Glomerular visceral epithelial cell (primary cell): Measurements from ENCODE around the gene MZT2A.
"Not testable (repeated sequence)": the region's sequence is repeated elsewhere in the genome, so short reads cannot be mapped to it uniquely, and the experiment has no call there.

ENCODE experiments used
- DNase-seq: peaks from one replicate; pipeline ENCODE4 v3.0.0-alpha.2; 2016; ENCODE audit errors: extremely low spot score

Gene MZT2A

GRCh38 chr2:131520526-131520925, 28.3 kb upstream of the MZT2A start:
- DNase-seq: no peak

- DNase-seq: not testable (repeated sequence)
Measured at GRCh38 chr2:131519871-131520470, 27.8 kb upstream of the MZT2A start.

DNA sequence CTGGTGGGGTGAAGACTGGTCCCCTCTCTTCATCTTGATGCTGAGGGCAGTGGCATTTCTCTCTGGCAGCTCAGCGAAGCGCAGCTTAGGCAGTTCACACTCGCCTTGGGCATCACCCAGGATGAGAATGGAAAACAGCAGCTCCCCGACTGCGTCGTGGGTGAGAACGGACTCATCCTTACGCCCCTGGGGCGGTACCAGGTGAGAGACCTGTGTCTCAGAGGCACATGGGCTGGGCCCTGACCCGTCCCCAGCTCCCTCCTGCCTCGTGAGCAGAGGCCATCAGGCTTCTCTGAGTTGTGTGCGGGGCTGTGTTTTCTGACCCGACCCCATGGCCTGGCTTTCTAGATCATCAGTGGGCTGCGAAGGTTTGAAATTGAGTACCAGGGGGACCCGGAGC, 27.3 kb upstream of the MZT2A start:
- DNase-seq: no peak

- DNase-seq: not testable (repeated sequence)
Measured at GRCh38 chr2:131518531-131518930, 26.3 kb upstream of the MZT2A start.

GRCh38 chr2:131517856-131518255, 25.7 kb upstream of the MZT2A start:
- not testable (repeated sequence) for DNase-seq

DNA sequence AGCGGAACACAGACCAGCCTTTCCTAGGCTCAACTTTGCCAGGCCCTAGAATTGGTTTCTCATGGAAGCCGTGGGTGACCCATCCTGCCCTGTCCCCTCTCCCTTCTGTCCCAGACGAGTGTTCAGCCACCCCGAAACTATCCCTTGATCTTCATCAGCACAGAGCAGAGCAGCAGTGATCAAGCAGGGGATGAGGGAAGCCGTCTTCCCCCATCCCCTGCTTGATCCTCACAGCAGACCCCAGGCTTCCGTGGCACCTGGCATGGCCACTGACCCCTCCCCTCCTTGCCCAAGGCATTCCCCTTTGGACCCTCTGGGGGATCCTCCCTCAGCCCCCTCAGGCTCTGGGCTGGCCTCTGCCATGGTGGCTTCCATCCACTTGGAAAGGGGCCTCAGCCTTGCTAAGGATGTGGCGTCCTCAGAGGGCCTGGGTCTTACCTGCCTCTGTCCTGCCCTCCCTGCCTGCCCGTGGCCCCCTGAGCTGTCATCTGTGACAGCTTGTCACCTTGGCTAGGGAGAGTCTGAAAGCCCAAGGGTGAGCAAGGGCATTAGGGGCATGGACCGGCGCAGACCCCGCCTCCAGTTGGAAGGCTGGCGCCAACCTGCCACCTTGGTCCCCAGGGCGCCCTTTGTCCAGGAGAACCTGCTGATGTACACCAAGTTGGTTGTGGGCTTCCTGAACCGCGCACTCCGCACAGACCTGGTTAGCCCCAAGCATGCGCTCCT, 25.1 kb upstream of the MZT2A start:
- DNase-seq: no peak

GRCh38 chr2:131516621-131517020, 24.4 kb upstream of the MZT2A start:
- peak; percentile 39 for DNase-seq

DNA sequence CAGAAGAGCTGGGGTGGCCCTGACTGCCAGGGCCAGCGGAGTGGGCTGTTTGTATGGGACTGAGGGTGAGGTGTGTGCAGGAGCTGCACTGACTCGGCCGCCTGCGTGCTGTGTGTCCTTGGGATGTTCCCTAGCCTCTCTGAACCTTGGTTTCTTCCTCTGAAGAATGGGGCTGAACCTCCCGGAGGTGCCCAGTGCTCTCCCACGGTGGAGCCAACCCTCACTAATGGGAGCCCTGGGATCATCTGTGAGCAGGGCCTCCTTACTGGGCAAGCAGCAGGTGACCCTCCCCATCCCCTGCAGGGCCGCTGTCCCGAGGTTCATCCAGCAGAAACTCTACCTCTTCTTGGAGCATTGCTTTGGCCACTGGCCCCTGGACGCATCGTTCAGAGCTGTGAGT, 23.8 kb upstream of the MZT2A start:
- DNase-seq: no peak

- not testable (repeated sequence) for DNase-seq
Measured at GRCh38 chr2:131515235-131515634, 23.0 kb upstream of the MZT2A start.

GRCh38 chr2:131514408-131515166, 22.4 kb upstream of the MZT2A start:
- not testable (repeated sequence) for DNase-seq

DNA sequence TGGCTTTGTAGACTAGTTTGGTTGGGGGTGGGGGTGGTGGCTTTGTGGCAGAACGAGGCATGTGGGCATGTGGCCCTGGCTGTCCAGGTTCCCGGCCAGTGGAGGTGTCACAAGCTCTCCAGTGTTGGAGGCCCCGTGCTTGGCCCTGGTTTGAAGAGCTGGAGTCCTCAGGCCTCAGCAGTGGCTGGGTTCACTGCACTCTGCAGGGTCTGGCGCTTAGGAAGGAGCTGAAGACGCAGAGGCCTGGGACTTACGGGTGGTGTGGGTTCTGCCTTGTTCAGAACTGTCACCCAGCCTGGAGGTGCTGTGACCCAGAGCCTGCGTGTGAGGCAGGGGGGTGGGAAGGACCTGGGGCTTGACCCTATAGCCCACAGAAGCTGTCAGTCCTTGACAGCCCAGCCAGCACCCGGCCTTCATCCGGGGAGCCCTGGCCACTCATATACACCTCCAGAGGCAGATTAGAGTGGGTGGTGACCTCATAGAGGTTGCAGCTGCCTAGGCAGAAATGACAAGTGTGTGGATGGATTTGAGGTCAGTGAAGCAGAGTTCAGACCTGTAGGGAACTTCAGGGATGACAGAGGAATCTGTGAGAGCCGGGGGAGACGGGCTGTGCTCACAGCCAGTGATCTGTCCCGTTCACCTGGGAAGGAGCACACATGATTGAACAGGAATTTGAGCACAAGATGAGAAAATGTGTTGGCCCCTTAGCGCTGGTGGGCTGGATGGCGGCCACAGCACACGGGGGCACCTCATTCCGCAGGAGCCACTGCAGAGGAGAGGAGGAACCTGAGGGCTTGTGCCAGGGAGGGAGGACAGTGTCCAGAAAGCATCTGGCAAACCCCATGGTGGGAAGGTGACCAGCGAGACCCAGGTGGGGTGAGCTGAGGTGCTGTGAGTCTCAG, 20.0 kb upstream of the MZT2A start:
- peak; percentile 47 for DNase-seq

DNA sequence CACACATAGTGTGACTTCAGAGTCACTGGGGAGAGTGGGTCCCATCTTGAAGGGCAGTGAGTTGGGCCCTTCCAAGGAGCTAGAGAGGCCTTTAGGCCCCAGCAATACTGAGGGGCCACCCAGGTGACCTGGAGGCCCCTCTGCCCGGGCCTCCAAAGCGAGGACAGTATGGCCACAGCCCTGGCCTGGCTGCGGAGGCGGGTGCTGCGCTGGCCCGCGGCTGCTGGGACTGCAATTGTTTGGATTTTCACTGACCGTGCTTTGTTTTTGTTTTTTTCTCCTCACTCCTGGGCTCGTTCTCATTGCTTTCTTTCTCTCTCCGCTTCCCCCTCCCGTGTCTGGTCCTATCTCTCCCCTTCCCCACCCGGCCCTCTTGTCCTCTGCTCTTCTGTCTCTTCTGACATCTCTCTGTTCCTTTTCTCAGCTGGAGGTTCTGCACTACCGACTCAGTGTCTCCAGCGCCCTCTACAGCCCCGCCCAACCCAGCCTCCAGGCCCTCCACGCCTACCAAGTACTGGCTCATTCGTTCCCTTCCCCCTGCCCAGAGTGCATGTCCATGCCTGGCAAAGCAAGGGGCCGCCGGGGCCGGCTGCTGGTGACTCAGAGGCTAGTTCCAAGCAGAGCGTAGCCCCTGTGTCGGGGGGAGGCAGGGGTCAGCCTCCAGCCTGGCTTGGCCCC, 19.2 kb upstream of the MZT2A start:
- DNase-seq: peak; percentile 81

DNA sequence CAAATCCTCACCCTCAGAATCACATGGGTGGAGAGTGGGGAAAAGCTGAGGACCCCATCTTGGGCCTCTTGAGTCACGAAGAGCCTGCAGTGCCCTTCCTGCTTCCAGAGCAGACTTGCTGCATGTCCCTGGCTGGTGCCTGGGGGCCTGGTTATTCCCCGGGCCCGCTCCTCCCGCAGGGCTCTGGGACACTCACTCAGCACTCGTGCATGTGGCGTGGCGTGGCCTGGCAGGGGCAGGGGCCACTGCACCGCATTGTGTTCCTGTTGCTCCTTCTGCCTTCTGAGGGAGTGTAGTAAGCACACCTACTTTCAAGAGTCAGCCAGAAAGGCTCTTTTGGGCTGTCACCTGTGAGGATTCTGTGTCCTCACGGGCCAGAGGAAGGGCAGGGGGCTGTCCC, 17.4 kb upstream of the MZT2A start:
- no peak for DNase-seq

DNA sequence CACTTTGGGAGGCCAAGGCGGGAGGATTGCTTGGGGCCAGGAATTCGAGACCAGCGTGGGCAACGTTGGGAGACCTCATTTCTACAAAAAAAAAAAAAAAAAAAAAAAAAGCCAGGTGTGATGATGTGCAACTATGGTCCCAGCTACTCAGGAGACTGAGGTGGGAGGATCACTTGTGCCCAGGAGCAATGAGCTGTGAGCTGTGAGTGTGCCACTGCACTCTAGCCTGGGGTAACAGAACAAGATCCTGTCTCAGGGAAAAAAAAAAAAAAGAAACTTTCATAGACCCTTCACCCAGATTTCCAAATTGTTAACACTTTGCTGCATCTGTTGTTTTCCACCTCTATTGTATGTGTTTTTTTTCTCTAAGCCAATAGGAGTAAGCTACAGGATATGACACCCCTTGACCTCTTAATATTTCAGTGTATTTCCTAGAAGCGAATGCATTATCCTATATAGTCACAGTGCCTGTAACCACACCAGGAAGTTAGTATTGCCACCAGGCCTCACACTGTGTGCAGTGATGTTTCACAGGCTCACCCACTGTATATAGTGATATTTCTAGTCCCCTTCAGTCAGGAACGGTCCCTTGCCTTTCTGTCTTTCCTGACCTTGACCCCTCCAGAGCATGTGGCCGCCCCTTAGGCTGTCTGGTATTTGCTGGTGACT, 12.0 kb upstream of the MZT2A start:
- not testable (repeated sequence) for DNase-seq

DNA sequence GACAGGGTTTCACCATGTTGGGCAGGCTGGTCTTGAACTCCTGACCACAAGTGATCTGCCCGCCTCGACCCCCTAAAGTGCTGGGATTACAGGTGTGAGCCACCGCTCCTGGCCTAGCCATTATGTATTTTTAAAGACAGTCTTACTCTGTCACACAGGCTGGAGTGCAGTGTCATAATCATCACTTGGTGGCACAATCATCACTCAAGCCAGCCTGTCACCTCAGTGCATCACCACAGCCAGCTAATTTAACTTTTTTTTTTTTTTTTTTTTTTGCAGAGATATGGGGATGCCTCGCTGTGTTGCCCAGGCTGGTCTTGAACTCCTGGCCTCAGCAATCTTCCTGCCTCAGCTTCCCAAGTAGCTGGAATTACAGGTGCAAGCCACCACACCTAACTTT, 11.4 kb upstream of the MZT2A start:
- not testable (repeated sequence) for DNase-seq

- peak; percentile 58 for DNase-seq
Measured at GRCh38 chr2:131498321-131498973, 6.2 kb upstream of the MZT2A start.

DNA sequence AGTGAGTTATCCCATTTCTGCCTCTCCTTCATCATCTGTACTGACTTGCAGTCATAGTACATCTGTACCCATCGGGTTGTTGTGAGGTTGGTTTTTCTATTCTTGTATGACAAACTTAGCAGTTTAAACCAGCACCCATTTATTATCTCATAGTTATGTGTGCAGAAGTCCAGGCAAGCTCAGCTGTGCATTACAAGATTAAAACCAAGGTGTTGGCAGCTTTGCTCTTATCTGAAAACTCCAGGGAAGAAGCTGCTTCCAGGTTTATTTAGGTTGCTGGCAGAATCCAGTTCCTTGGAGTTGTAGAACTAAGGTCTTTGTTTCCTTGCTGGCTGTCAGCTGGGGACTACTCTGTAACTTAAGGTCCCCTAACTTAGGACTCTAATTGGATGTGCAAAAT, 3.3 kb upstream of the MZT2A start:
- not testable (repeated sequence) for DNase-seq

DNA sequence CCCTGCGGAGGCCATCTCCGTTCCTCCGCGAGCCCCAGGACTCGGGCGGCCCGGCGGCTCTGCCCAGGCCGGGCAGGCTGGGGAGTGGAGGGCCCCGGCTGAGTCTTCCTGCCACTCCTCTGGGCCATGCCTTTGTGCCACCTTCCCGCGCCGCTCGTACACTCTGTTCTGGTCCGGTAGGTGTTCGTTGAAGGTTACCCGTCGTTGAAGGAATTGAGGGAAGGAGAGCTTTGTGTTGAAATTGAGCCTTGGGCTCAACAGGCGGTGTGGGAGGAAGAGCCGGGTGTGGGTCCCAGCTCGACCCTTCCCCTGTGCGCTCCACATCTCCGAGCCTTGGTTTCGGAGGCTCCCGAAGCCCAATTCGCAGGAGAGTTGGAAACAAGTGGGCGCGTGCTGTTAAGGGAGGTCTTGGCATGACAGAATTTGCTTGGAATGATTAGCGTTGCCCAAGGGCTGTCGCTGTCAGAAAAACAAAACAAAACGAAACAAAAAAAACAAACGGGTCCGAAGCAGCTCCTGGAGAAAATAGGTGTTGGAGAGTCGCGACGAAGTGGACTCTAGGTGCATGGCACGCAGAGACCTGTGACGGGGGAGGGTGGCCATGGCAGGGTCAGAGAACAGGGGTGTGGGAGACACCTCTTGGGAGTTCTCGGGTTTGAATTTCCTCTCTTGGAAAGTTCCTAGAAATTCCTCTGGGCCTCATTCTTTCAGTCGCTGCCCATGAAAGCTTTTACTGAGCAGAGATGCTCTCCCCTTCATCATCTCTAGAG, 1.2 kb upstream of the MZT2A start:
- no peak for DNase-seq
